GM21423 (cell line): ENCODE data around the gene ASXL1.
A peak's percentile ranks its signal among the peaks of the same experiment; 100 is the strongest.
"Not testable (repeated sequence)": the region's sequence is repeated elsewhere in the genome, so short reads cannot be mapped to it uniquely, and the experiment has no call there.

ENCODE experiments used
- ATAC-seq: cut with Tn5 transposase; IDR thresholded peaks from one replicate; pipeline ENCODE4 v1.9.1; 2021; ENCODE audit warnings: mild to moderate bottlenecking, moderate library complexity; ENCODE audit not compliant: unreplicated experiment

Gene ASXL1

GRCh38 chr20:32359633-32360332 is 1.7 kb downstream of the ASXL1 start:
- no peak for ATAC-seq

DNA sequence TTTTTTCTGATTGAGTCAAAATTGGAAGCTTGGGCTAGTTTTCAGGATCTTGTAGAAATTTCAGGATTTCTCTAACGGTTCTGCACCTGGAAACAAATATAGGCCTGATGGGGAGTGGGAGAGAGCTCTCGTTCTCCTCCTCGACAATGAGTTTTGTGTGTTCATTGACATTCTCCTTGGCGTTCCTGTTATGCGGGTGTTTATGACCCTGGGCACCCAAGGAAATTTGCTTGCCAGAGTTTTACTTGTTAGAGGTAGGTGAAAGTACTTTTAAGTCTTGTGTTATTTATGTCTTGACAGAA is 2.2 kb downstream of the ASXL1 start:
- ATAC-seq = no peak

- no peak for ATAC-seq
Observed at GRCh38 chr20:32362901-32363364, 4.8 kb downstream of the ASXL1 start.

- no peak for ATAC-seq
Observed at GRCh38 chr20:32363492-32363891, 5.4 kb downstream of the ASXL1 start.

- no peak for ATAC-seq
Observed at GRCh38 chr20:32364554-32365208, 6.5 kb downstream of the ASXL1 start.

GRCh38 chr20:32365564-32365963 is 7.4 kb downstream of the ASXL1 start:
- ATAC-seq = no peak

DNA sequence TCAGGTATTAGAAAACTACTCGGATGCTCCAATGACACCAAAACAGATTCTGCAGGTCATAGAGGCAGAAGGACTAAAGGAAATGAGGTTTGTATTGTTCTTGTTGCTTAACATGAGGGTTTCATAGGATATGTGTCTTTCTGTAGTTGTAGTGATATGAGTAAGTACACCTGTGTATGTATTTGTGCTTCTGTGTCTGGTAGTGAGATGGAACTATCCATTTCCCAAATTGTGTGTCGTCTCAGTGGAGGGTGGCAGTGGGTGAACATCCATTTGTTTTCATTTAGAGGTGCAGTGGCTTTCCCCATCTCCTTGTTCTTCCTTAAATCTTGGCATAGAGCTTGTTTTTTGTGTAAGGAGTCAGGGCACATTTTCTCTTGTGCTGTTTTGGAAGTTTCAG is 8.2 kb downstream of the ASXL1 start:
- no peak for ATAC-seq

GRCh38 chr20:32368323-32368722 is 10.2 kb downstream of the ASXL1 start:
- no peak for ATAC-seq

DNA sequence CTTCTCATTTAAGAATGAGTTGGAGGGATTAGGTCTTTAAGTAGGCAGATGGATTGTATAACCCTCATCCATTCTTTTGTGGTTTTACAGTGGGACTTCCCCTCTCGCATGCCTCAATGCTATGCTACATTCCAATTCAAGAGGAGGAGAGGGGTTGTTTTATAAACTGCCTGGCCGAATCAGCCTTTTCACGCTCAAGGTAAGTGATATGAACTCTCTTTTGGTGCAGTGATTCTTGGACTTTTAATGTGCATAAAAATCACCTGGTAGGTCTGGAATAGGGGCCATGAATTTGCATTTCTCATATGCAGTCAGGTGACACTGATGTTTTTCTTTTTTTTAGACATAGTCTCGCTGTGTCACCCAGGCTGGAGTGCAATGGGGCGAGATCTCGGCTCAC is 10.8 kb downstream of the ASXL1 start:
- ATAC-seq = peak; percentile 52

GRCh38 chr20:32370897-32371296 is 12.8 kb downstream of the ASXL1 start:
- no peak for ATAC-seq

DNA sequence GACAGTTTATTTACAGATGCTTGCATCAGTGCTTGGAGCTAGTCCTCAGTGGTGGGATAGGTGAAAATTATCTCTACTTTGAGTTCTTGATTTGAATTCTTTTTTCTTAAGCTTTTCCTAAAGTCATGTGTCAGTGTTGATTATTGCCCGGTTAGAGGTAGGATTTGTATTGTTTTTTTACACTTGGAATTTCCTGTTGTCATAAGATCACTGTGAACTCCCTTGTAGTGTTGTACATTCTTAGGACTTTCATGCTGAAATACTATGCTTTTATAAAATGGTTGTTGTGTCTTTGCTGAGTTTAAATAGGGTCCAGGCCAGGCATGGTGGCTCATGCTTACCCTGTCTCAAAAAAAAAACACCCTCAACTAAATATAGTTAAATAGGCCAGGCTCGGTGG is 20.3 kb downstream of the ASXL1 start:
- ATAC-seq = no peak

GRCh38 chr20:32380037-32380436 is 21.9 kb downstream of the ASXL1 start:
- ATAC-seq = not testable (repeated sequence)

DNA sequence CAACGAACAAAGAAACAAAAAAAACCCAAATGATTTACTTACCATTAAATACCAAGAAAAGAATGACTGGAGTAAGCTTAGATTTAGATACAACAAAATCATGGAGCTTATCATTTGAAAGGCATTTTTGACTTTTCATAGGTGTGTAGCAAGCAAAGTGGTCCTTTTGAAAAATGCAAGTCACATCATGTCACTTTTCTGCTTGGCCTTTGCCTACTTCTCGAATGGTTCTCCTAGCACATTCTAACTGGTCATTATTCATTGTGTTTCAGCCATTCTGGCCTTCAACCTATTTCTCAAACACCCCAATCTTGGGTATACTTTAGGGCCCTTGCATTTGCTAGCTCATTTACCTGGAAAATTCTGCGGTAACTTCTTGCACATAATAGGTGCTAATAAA is 22.6 kb downstream of the ASXL1 start:
- no peak for ATAC-seq

DNA sequence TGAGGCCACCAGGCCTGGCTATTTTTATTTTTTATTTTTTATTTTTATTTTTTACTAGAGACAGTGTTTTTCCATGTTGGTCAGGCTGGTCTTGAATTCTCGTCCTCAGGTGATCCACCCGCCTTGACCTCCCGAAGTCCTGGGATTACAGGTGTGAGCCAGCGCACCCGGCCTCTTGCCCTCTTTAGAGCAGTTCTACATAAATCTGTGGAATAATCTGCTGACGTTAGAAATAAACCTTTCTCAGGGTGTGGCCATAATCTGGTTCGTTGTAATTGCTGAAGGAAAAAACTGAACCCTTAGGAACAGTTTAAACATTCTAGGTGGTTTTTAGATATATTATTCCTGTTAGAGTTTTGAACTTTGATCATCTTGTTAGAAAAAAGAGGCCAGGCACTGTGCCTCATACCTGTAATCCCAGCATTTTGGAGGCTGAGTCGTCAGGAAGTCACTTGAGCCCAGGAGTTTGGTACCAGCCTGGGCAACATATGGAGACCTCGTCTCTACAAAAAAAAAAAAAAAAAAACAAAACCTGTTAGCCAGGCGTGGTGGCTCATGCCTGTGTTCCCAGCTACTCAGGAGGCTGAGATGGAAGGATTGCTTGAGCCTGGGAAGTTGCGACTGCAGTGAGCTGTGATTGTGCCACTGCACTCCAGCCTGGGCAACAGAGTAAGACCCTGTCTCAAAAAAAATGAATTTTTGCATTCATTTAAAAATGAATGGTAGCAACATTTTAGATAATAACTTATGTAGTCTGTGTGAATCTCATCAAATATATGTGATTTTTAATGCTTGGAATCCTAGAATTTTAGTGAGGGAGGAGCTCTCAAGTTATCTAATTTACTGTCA is 24.2 kb downstream of the ASXL1 start:
- no peak for ATAC-seq

GRCh38 chr20:32383441-32383840 is 25.3 kb downstream of the ASXL1 start:
- not testable (repeated sequence) for ATAC-seq

GRCh38 chr20:32385541-32385940 is 27.4 kb downstream of the ASXL1 start:
- ATAC-seq = no peak

DNA sequence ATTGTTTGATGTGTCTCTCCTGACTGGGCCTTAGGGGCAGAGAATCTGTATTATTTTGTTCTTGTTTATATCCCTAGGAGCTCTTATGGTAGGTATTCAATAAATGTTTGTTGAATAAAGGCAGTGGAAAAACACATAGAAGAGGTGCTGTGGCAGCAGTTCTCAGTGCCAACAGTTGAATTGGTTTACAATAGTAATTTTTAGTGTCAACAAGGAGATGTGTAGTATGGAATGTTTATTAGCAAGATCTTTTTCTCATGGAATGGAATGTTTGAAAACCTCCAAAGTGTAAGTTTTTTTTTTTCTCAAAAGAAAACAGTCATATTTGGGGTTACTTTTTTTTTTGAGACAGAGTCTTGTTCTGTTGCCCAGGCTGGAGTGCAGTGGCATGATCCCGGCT is 28.0 kb downstream of the ASXL1 start:
- ATAC-seq = no peak

GRCh38 chr20:32387252-32387651 is 29.1 kb downstream of the ASXL1 start:
- no peak for ATAC-seq

DNA sequence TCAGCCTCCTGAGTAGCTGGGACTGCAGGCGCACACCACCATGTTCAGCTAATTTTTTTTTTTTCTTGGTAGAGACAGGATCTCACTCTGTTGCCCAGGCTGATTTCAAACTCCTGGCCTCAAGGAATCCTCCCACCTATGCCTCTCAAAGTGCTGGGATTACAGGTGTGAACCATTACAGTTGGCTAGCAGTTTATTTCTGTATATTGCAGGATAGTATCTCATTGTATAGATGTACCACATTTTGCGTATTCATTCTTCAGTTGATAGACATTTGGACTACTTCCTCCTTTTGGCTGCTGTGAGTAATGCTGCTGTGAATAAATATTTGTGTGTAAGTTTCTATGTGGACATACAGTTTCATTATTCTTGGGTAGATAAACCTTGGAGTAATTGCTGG is 32.9 kb downstream of the ASXL1 start:
- no peak for ATAC-seq

DNA sequence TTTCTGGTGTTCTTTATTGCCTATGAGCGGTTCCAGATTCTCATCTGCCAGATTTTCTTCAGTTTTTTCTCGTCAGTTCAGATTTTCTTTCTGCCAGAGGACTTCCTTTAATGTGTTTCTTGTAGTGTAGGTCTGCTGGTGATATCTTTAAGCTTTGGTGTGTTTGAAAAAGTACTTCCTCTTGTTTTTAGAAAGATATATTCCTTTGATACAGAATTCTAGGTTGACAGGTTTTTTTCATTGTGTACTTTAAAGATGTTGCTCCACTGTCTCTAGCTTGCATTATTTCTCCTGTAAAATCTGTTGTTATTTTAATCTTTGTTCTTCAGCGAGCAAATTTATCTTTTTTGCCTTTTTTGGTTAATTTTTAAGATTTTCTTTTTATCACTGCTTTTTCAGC is 36.9 kb downstream of the ASXL1 start:
- no peak for ATAC-seq

- ATAC-seq = no peak
Observed at GRCh38 chr20:32396646-32397160, 38.6 kb downstream of the ASXL1 start.
